ENCODE results near the gene TBXAS1.

Gene TBXAS1

DNA sequence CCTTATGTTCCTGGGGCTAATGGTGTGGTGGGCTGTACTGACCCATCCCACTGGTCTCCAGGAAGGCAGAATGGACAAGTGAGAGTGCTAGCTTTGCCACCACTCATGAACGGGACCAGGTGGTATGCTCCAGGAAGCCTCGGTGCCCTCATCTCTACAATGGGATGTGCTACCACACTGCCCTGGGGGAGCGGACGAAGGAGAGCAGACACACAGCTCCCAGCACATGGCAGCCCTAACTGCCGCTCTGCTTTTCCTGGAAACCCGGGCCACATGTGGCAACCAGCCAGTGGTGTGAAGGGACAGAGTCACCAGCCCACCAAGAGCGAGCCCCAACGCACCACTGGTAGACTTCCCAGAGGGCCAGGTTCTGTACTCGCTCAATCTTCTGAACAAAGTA, 197.9 kb downstream of the TBXAS1 start:
- no peak for FAIRE-seq

- no peak for FAIRE-seq
Observed at GRCh38 chr7:140027858-140028257, 198.8 kb downstream of the TBXAS1 start.

GRCh38 chr7:140028311-140028710, 199.2 kb downstream of the TBXAS1 start:
- no peak for FAIRE-seq

DNA sequence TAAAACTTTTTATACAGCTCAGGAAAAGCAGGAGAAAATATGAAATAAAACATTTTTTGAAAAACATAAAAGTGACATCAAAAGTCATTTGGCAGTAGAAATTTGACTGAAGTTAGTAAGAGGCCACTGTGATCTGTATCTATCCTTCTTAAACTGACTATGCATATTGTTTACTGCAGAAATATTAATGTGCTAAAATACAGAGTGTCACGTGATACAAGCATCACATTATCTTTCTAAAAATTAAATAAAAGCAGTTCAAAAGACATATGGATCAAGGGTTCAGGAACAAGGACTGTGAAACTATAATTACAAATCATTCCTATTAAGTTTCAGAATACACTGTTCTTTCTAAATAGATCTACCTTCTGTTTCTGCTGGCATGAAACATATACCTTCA, 200.0 kb downstream of the TBXAS1 start:
- FAIRE-seq, result no peak

GRCh38 chr7:140031364-140031763, 202.3 kb downstream of the TBXAS1 start:
- FAIRE-seq, result no peak

- no peak for FAIRE-seq
Observed at GRCh38 chr7:140033036-140033435, 204.0 kb downstream of the TBXAS1 start.

GRCh38 chr7:140033779-140034363, 204.8 kb downstream of the TBXAS1 start:
- FAIRE-seq, result no peak

GRCh38 chr7:140034421-140034820, 205.4 kb downstream of the TBXAS1 start:
- FAIRE-seq, result no peak

DNA sequence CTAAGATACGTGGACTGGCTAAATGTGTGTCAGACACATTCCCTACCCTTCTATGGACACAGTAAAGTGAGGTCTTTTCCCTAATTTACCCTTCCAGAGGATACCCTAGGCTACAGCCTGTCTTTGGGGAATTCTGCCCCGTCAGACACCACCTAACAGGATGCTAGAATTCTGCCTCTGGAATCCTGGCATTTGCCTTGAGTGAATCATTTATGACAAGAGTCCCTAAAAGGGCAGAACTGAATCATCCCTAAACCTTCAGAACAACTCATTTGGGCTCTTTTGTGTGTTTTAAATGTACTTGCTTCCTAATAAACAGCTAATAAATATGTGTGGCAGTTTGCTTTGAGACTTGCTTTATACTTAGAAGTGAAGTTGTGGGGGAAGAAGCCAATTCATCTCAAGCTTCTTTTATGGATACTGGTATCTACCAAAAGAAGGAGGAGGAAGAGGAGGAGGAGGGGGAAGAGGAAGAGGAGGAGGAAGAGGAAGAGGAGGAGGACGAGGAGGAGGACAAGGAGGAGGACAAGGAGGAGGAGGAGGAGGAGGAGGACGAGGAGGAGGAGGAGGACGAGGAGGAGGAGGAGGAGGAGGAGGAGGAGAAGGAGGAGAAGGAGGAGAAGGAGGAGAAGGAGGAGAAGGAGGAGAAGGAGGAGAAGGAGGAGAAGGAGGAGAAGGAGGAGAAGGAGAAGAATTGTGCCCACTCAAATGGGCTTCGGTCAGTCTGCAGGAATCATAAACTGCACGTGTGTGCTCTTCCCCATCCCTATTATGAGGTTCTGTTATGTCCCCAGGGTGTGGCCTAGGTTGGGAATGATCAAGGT, 206.5 kb downstream of the TBXAS1 start:
- FAIRE-seq, result no peak

DNA sequence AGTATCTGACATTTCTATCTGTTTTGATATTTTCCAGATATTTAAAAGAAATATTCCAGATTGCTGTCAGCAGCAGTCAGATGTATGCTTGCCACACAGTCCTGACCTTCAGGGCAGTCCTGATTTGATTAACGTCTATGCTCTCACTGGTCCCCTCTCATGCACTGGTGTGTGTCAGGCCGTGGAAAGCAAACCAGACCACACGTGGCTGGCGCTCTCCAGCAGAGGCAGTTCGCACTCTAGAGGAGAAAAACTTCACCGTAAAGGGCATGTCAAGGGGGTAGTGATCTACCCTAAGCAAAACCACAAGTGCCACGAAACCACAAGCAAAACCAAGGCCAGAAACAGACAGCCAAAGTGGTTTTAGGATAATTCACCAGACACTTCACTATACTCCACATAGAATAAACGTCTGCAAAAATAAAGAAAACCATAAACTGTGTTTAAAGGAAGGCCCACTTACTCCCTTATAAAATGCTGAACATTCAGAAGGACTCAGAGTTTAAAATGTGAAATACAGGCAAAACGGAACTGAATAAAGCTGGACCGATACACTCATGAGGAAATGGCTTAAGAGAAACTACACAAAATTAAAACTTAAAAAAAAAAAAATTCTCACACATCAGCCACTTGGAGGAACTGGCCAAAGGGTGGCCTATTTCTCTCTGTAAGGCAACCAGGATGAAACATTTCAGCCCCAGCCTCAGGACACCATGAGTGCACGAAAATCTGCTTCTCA, 207.3 kb downstream of the TBXAS1 start:
- no peak for FAIRE-seq

DNA sequence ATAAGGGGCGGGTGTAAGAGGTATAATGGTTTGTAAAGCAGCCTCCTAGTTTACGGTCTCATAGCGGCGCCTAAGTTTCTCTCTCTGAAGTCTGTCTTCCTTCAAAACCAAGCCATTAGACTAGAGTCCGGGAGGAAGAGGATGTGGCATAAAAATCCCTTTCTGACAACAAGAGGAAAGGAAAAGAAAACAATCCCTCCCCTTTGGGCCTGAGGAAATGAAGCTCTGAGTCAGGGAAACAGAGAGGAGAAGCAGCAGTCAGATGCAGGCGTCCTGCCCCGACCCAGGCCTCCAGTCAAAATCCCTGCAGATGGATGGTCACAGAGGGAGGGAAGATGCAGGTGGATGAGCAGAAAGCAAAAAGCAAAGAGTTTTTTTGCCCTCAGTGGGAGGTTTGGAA, 210.0 kb downstream of the TBXAS1 start:
- no peak for FAIRE-seq

GRCh38 chr7:140039896-140040295, 210.8 kb downstream of the TBXAS1 start:
- FAIRE-seq, result no peak

- FAIRE-seq, result no peak
Observed at GRCh38 chr7:140041659-140042385, 212.8 kb downstream of the TBXAS1 start.

- no peak for FAIRE-seq
Observed at GRCh38 chr7:140042386-140042670, 213.3 kb downstream of the TBXAS1 start.

- no peak for FAIRE-seq
Observed at GRCh38 chr7:140044251-140044650, 215.2 kb downstream of the TBXAS1 start.

DNA sequence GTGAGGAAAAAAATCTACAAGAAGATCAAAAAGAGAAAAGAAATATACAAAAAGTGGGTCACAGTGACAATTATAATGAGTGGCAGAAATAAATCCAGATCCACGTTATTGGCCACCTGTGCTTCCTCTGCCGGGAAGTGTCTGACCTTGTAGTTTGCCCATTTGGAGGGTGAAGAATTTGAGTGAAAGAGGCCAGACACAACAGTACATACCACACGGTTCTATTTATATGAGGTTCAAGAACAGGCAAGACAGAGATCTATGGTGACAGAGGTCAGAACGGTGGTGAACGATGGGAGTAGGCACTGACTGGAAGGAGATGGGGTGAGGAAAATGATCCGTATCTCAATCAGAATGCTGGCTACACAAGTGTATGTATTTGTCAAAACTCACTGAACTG, 216.6 kb downstream of the TBXAS1 start:
- no peak for FAIRE-seq

GRCh38 chr7:140047197-140047596, 218.1 kb downstream of the TBXAS1 start:
- no peak for FAIRE-seq

DNA sequence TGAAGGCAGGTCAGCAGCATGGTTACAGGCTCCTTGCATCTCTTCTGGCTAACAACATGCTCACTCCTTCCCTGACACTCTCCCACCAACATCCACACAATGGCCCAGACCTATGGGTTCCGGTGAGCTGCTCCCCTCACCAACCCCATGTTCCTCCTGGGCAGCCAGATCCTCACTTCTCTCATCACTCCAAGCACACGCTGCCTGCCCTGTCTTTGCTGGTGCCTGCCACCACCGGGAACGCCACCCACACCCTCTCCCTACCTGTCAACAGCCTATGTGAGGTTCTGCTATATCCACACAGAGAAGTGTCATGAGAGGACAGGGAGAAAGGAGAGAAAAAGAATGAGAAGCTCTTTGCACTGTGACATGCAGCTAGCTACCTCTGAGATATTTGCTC, 219.1 kb downstream of the TBXAS1 start:
- no peak for FAIRE-seq

DNA sequence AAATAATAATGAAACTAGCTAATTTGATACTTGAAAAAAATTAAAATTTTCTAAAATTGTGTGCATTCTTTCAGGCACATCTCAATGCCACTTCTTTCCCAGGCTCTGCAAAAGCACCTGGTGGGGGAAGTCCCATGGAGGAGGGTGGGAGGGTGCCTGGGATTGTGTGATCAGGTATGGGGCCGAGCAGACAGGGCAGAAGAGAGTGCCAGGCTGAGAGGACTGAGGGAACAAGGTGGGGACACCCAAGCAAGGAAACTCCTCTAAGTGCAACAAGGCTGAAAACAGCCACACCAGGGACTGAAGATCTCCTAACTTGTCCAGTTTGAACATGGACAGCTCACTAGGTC, 219.9 kb downstream of the TBXAS1 start:
- no peak for FAIRE-seq

- FAIRE-seq, result no peak
Observed at GRCh38 chr7:140049339-140050024, 220.4 kb downstream of the TBXAS1 start.

GRCh38 chr7:140050100-140050499, 221.0 kb downstream of the TBXAS1 start:
- no peak for FAIRE-seq

GRCh38 chr7:140051820-140052219, 222.8 kb downstream of the TBXAS1 start:
- no peak for FAIRE-seq
